HuH-7.5 (cell line): ENCODE data around the gene TIFAB.

ENCODE experiments used
- DNase-seq: peaks from one replicate; pipeline ENCODE4 v3.0.0; 2011; ENCODE audit warnings: low spot score

Gene TIFAB

GRCh38 chr5:135442431-135443160 is 9.6 kb downstream of the TIFAB start:
- DNase-seq = no peak

- no peak for DNase-seq
Observed at GRCh38 chr5:135441919-135442318, 10.2 kb downstream of the TIFAB start.

GRCh38 chr5:135441350-135441831 is 10.8 kb downstream of the TIFAB start:
- no peak for DNase-seq

- DNase-seq = no peak
Observed at GRCh38 chr5:135440916-135441315, 11.2 kb downstream of the TIFAB start.

- DNase-seq = no peak
Observed at GRCh38 chr5:135439231-135440205, 12.6 kb downstream of the TIFAB start.

GRCh38 chr5:135438636-135439221 is 13.4 kb downstream of the TIFAB start:
- DNase-seq = no peak

- no peak for DNase-seq
Observed at GRCh38 chr5:135437796-135438560, 14.2 kb downstream of the TIFAB start.

GRCh38 chr5:135437422-135437795 is 14.7 kb downstream of the TIFAB start:
- no peak for DNase-seq

- DNase-seq = no peak
Observed at GRCh38 chr5:135436951-135437418, 15.2 kb downstream of the TIFAB start.

GRCh38 chr5:135435467-135436330 is 16.5 kb downstream of the TIFAB start:
- DNase-seq = no peak

GRCh38 chr5:135434591-135435466 is 17.3 kb downstream of the TIFAB start:
- no peak for DNase-seq

GRCh38 chr5:135433681-135434426 is 18.3 kb downstream of the TIFAB start:
- no peak for DNase-seq

- no peak for DNase-seq
Observed at GRCh38 chr5:135432113-135432512, 20.0 kb downstream of the TIFAB start.

GRCh38 chr5:135430135-135430437 is 22.1 kb downstream of the TIFAB start:
- DNase-seq = no peak

GRCh38 chr5:135429301-135430134 is 22.6 kb downstream of the TIFAB start:
- DNase-seq = no peak

GRCh38 chr5:135428586-135428985 is 23.6 kb downstream of the TIFAB start:
- no peak for DNase-seq

GRCh38 chr5:135426102-135427082 is 25.8 kb downstream of the TIFAB start:
- DNase-seq = peak; percentile 38
